ENCODE results near the gene CLN3.
A peak's percentile ranks its signal among the peaks of the same experiment; 100 is the strongest.

The CLN3 gene

DNA sequence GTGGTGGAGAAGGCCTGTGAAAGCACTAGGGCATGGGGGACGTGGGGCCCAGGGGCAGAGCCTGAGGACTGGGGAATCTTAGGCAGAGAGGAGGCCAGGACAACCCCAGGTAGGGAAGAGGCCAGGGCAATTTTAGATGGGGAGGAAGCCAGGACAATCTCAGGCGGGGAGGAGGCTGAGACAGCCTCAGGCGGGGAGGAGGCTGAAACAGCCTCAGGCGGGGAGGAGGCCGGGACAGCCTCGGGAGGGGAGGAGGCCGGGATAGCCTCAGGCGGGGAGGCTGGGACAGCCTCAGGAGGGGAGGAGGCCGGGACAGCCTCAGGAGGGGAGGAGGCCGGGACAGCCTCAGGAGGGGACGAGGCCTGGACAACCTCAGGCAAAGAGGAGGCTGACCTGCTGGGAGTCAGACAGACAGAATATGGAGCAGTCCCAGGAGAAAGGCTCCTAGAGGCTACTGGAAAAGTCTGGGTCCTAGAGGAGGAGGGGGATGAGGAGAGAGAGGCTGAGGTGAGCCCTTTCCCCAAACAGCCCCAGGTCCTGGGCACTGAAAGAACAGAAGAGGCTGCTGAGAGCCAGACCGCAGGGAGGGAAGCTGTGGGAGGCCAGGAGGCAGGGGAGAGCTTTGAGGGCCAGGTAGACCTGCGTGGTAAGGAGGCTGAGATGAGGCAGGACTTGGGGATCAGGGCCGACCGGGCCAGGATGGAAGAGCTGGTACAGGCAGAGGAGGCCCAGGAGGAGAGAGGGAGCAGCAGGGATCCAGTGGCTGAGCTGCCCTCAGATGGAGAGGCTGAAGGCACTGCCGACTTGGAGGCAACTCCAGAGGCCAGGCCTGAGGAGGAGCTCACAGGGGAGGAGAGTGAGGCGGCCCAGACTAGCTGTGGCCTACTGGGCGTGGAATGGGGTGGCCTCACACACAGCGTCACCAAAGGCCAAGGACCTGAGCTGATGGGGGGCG lies 4.2 kb upstream of the CLN3 start:
- peaks cover 50% of the 10 kb centered on the region for H3K36me3 ChIP-seq
- peak overlapping the region; percentile 100 for H3K27ac ChIP-seq
- TF ChIP-seq, protein P1, sequence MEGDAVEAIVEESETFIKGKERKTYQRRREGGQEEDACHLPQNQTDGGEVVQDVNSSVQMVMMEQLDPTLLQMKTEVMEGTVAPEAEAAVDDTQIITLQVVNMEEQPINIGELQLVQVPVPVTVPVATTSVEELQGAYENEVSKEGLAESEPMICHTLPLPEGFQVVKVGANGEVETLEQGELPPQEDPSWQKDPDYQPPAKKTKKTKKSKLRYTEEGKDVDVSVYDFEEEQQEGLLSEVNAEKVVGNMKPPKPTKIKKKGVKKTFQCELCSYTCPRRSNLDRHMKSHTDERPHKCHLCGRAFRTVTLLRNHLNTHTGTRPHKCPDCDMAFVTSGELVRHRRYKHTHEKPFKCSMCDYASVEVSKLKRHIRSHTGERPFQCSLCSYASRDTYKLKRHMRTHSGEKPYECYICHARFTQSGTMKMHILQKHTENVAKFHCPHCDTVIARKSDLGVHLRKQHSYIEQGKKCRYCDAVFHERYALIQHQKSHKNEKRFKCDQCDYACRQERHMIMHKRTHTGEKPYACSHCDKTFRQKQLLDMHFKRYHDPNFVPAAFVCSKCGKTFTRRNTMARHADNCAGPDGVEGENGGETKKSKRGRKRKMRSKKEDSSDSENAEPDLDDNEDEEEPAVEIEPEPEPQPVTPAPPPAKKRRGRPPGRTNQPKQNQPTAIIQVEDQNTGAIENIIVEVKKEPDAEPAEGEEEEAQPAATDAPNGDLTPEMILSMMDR (IDR thresholded peaks at IDR 0.05), result no peak
- H3K4me3 ChIP-seq (ENCODE audit: low read depth in 1 of 2, low read length in 1 of 2), result peak overlapping the region; percentile 83 to 88
- H3K27me3 ChIP-seq, result no peaks in the 10 kb centered on the region
- peaks cover 55 to 67% of the 10 kb centered on the region in 2 experiments for H3K4me1 ChIP-seq (ENCODE audit: control insufficient read depth in 1 of 2, insufficient read depth in 1 of 2, low read depth in 1 of 2, low read length in 1 of 2)
- no peaks in the 10 kb centered on the region for H3K9me3 ChIP-seq

DNA sequence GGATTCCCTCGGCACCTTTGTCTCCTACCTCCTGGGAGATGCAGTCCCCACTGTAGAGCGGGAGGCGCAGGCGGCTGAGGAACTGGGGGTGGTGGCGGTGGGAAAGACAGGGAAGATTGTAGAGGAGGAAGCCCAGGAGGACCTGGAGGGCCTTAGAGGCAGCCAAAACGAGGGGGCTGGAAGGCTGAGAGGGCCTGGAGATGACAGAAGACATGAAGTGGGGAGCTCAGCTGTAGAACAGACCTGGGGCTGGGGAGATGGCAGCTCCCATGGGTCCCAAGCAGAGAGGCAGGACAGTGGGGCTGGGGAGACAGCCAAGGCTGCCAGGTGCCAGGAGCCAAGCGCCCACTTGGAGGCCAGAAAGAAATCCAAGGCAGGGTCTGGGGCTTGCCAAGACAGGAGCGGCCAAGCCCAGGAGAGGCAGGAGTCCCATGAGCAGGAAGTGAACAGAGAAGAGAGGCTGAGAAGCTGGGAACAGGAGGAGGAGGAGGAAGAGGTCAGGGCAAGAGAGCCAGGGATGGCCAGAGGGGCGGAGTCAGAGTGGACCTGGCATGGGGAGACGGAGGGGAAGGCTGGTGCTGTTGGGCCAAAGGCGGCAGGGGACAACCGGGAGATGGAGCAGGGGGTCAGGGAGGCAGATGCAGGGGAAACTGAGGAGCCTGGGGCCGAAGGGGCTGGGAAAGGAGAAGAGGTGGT lies 3.4 kb upstream of the CLN3 start:
- TF ChIP-seq, protein P1 (IDR thresholded peaks at IDR 0.05), result no peak

DNA sequence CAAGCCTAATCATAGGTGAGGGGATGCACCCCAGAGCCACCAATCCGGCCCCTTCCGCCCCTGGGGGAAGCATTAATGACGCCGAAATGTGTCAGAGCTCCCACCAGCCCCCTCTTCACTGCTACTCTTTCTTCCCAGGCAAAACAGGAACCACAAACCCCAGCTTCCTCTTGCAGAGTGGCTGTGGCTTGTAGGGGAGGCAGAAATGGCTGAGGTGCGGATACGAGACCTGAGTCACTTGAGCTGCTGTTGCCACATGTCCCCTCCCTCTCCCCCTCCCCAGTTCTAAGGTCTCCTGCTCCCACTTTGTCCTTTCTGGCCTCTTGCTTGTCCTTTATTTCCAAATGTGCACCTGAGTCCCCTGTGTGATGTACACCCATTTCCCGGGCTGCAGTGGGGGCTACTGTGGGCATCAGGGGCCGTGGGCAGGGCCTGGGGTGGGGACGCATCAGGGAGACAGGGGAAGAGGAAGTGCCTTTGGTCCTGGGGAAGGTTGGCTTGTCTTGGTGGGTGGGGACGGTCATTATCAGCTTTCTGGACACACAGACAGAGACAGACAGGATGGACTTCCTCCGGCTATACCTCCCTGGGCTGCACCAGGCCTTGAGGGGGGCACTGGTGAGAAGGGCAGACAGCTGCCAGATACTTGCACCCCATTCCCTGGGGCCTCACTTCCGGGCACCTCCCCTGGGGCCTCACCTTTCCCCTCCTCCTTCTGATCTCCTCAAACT lies 2.4 kb upstream of the CLN3 start, which contains the start of gene APOBR:
TSS of gene APOBR (plus strand) at position 523 of the 731 bp plus-strand sequence. CDS start at position 562, 39 bp downstream.
- no peaks in the 10 kb centered on the region for H3K9me3 ChIP-seq
- H3K4me1 ChIP-seq (ENCODE audit: control insufficient read depth in 1 of 2, insufficient read depth in 1 of 2, low read depth in 1 of 2, low read length in 1 of 2), result peaks cover 60 to 73% of the 10 kb centered on the region in 2 experiments
- H3K36me3 ChIP-seq, result peaks cover 37% of the 10 kb centered on the region
- TF ChIP-seq, protein P1 (IDR thresholded peaks at IDR 0.05), result peak; percentile 32
- peak within 1 kb of the TSS; percentile 100 for H3K27ac ChIP-seq
- no peaks in the 10 kb centered on the region for H3K27me3 ChIP-seq
- H3K4me3 ChIP-seq (ENCODE audit: low read depth in 1 of 2, low read length in 1 of 2), result peak within 1 kb of the TSS; percentile 83 to 88

More for the DNA sequence above, 3.4 kb upstream of the CLN3 start:
- H3K36me3 ChIP-seq, result peaks cover 42% of the 10 kb centered on the region
- no peaks in the 10 kb centered on the region for H3K9me3 ChIP-seq
- peak overlapping the region; percentile 83 to 88 for H3K4me3 ChIP-seq (ENCODE audit: low read depth in 1 of 2, low read length in 1 of 2)
- H3K4me1 ChIP-seq (ENCODE audit: control insufficient read depth in 1 of 2, insufficient read depth in 1 of 2, low read depth in 1 of 2, low read length in 1 of 2), result peaks cover 60 to 73% of the 10 kb centered on the region in 2 experiments
- H3K27ac ChIP-seq, result peak overlapping the region; percentile 100
- no peaks in the 10 kb centered on the region for H3K27me3 ChIP-seq

DNA sequence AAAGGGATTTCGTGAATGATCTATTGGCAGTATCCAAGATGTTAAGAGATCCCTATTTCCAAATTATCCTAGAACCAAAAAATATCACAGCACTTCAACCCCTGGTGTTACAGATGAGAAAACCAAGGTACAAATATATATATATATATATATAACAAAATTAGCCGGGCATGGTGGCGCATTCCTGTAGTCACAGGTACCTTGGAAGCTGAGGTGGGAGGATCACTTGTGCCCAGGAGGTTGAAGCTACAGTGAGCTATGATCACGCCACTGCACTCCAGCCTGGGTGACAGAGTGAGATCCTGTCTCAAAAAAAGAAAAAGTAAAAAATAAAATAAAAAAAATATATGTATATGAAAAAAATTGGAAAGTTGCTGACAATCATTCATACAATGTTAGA lies 637 bp upstream of the CLN3 start:
- no peaks in the 10 kb centered on the region for H3K9me3 ChIP-seq
- TF ChIP-seq, protein P1 (IDR thresholded peaks at IDR 0.05), result no peak
- peaks cover 54 to 67% of the 10 kb centered on the region in 2 experiments for H3K4me1 ChIP-seq (ENCODE audit: control insufficient read depth in 1 of 2, insufficient read depth in 1 of 2, low read depth in 1 of 2, low read length in 1 of 2)
- peak overlapping the region; percentile 100 for H3K27ac ChIP-seq
- H3K27me3 ChIP-seq, result no peaks in the 10 kb centered on the region
- peak overlapping the region; percentile 83 to 88 for H3K4me3 ChIP-seq (ENCODE audit: low read depth in 1 of 2, low read length in 1 of 2)
- peaks cover 37% of the 10 kb centered on the region for H3K36me3 ChIP-seq

Measured in neutrophil (primary cell).